Measurements from ENCODE around the gene PPP2R3B. TPM values are rescaled to one million over a fixed set of nuclear protein-coding genes. Genes with fewer than 3 reads are reported as not detected.
A peak's percentile ranks its signal among the peaks of the same experiment; 100 is the strongest.
"Not testable (repeated sequence)": the region's sequence is repeated elsewhere in the genome, so short reads cannot be mapped to it uniquely, and the experiment has no call there.

PPP2R3B gene
- 10 to 100 TPM in 1 of 6 donors, 1 to 10 TPM in 5; 5.0 to 12.9 (median 6.5) TPM for total RNA-seq
- 10 to 100 TPM; 38.5 to 38.8 TPM for polyA plus RNA-seq

- intact Hi-C loops (cut with DNase I), result no loop called here
- 0% methylated on average over 64 to 102 of the region's 102 CpGs for WGBS, 2 donors
- FAIRE-seq (peak; percentile 75), DNase-seq (peak; percentile 99 to 100 (median 99)), ATAC-seq (peak; percentile 97 to 100 (median 100))
- no peak for TF ChIP-seq CTCF (IDR thresholded peaks at IDR 0.05)
- Histone ChIP-seq H3K36me3 (no peaks in the 10 kb centered on the region), H3K4me1 (peaks cover 0 to 10% (median 0%) of the 10 kb centered on the region in 3 donors), H3K4me3 (peak within 1 kb of the TSS; percentile 69 to 95 (median 80)), H3K9me3 (no peaks in the 10 kb centered on the region), H3K27ac (peak within 1 kb of the TSS; percentile 96 to 100 (median 100)), H3K27me3 (no peaks in the 10 kb centered on the region)
Observed at GRCh38 chrX:386768-387575, at the start of gene PPP2R3B. TSS of gene PPP2R3B (minus strand) at chrX:386907. CDS start at chrX:386691, 216 bp downstream.

- ATAC-seq, result no peak
- Histone ChIP-seq H3K4me3 (no peak overlapping the region), H3K36me3 (no peaks in the 10 kb centered on the region), H3K9me3 (no peaks in the 10 kb centered on the region), H3K27me3 (no peaks in the 10 kb centered on the region), H3K4me1 (no peaks in the 10 kb centered on the region), H3K27ac (no peak overlapping the region)
- DNase-seq, result no peak
- WGBS, 2 donors, result 60% methylated on average over 28 to 29 of the region's 29 CpGs
- intact Hi-C loops (cut with DNase I), result no loop called here
- no peak for FAIRE-seq
- no peak for TF ChIP-seq CTCF (IDR thresholded peaks at IDR 0.05)
Observed at GRCh38 chrX:435536-436122, 48.9 kb upstream of the PPP2R3B start.

- WGBS, 2 donors, result 39 to 59% methylated on average over 17 of the region's 17 CpGs
- no peak for ATAC-seq
- Histone ChIP-seq H3K9me3 (no peaks in the 10 kb centered on the region), H3K4me1 (no peaks in the 10 kb centered on the region), H3K27ac (no peak overlapping the region), H3K4me3 (no peak overlapping the region), H3K36me3 (no peaks in the 10 kb centered on the region), H3K27me3 (no peaks in the 10 kb centered on the region)
- intact Hi-C loops (cut with DNase I), result no loop called here
- no peak for FAIRE-seq
- TF ChIP-seq CTCF (IDR thresholded peaks at IDR 0.05), result no peak
- DNase-seq, result no peak
Observed at GRCh38 chrX:434946-435345, 48.2 kb upstream of the PPP2R3B start.

DNA sequence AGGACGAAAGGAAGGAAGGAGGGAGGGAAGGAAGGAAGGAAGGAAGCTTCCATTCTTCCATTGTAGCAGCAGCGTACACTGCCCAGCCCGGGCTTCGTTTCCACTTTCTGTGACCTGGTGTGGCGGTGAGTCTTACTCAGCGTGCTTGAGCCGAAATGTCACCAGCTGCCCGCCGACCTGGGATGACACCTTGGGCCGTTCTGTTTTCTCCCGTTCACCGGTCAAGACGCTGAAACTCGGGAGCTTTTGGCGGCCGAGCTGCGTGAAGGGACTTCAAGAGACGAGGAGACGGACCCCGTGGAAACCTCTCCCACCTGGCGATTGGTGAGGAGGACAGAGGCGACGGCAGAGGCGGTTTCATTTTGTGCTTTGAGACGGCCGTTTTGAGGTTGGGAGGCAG, 47.1 kb upstream of the PPP2R3B start:
- DNase-seq, result no peak
- Histone ChIP-seq H3K9me3 (no peaks in the 10 kb centered on the region), H3K4me1 (no peaks in the 10 kb centered on the region), H3K36me3 (no peaks in the 10 kb centered on the region), H3K27me3 (no peaks in the 10 kb centered on the region), H3K27ac (no peak overlapping the region), H3K4me3 (no peak overlapping the region)
- WGBS, 2 donors, result 84 to 86% methylated on average over 26 of the region's 26 CpGs
- TF ChIP-seq CTCF (IDR thresholded peaks at IDR 0.05), result no peak
- FAIRE-seq, result no peak
- intact Hi-C loops (cut with DNase I), result no loop called here
- ATAC-seq, result no peak

DNA sequence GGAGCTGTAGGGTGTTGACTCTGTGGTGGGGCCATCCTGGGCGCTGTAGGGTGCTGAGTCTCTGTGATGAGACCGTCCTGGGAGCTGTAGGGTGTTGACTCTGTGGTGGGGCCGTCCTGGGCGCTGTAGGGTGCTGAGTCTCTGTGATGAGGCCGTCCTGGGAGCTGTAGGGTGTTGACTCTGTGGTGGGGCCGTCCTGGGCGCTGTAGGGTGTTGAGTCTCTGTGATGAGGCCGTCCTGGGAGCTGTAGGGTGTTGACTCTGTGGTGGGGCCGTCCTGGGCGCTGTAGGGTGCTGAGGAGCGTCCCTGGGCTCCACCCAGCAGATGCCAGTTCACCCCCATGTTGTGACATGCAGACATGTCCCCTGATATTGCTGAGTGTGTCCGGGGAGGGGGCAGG, 46.0 kb upstream of the PPP2R3B start:
- H3K4me3 ChIP-seq; H3K27me3 ChIP-seq; intact Hi-C loops (cut with DNase I); H3K4me1 ChIP-seq; H3K9me3 ChIP-seq; FAIRE-seq; H3K36me3 ChIP-seq; DNase-seq; H3K27ac ChIP-seq; ATAC-seq: not testable (repeated sequence)
- WGBS, 2 donors, result 68 to 78% methylated on average over 10 to 12 of the region's 12 CpGs
